Activated CD4-positive, alpha-beta T cell treated with anti-CD3 and anti-CD28 coated beads for 36 hours (primary cell): Measurements from ENCODE around the gene COPG2. TPM values are rescaled to one million over a fixed set of nuclear protein-coding genes. Genes with fewer than 3 reads are reported as not detected.
A peak's percentile ranks its signal among the peaks of the same experiment; 100 is the strongest.

ENCODE experiments used
- ATAC-seq: fragments of 200-7000 bp; cut with Tn5 transposase; one replicate; pipeline ENCODE4 v1.10.0; 2021; ENCODE audit warnings: mild to moderate bottlenecking, moderate library complexity
- CTCF ChIA-PET: fragments of 350-600 bp; sonication (Branson Sonifier 250); formaldehyde crosslinking; loops from one replicate; lab custom pipeline; 2021; ENCODE audit warnings: antibody characterized with exemption; lab: Charles Lee
- POLR2A ChIA-PET: fragments of 350-600 bp; sonication (Branson Sonifier 250); formaldehyde crosslinking; loops from one replicate; lab custom pipeline; 2021; ENCODE audit warnings: antibody characterized with exemption, inconsistent platforms; lab: Charles Lee
- DNase-seq: peaks from one replicate; pipeline ENCODE4 v3.0.0-alpha.2; 2020
- H3K27ac Mint-ChIP-seq: one replicate; pipeline ENCODE4 v1.8.0; 2021; ENCODE audit warnings: mixed read lengths
- H3K27me3 Mint-ChIP-seq: one replicate; pipeline ENCODE4 v1.8.0; 2021; ENCODE audit warnings: mixed read lengths
- H3K36me3 Mint-ChIP-seq: one replicate; pipeline ENCODE4 v1.8.0; 2021; ENCODE audit warnings: low read depth, mixed read lengths
- H3K4me1 Mint-ChIP-seq: one replicate; pipeline ENCODE4 v1.8.0; 2021; ENCODE audit warnings: mixed read lengths
- H3K4me3 Mint-ChIP-seq: one replicate; pipeline ENCODE4 v1.8.0; 2021; ENCODE audit warnings: mild to moderate bottlenecking, moderate library complexity, mixed read lengths
- H3K9me3 Mint-ChIP-seq: one replicate; pipeline ENCODE4 v1.8.0; 2021; ENCODE audit warnings: low read depth, mixed read lengths
- intact Hi-C, 2 experiments: fragments of 100-400 bp; cut with DNase I in 1 of 2; cut with micrococcal nuclease in 1 of 2; formaldehyde crosslinking; loops; one replicate each; pipeline versions ENCODE4 v1.14.2 to v1.15.1; 2022 to 2024; cut with DNase I, micrococcal nuclease
- microRNA-seq: library from miRNA; unstranded; fragments of <30 nt; microRNA quantifications from one replicate; pipeline ENCODE4 v1.2.0, GENCODE V29; 2021; ENCODE audit warnings: borderline replicate concordance
- total RNA-seq, 2 experiments: library from RNA; stranded (reverse); gene quantifications; one replicate each; pipeline ENCODE4 v1.2.3, GENCODE V29; 2021

Gene COPG2
- total RNA-seq, 2 experiments from 2014 or later: 23.5 to 25.9 TPM

DNA sequence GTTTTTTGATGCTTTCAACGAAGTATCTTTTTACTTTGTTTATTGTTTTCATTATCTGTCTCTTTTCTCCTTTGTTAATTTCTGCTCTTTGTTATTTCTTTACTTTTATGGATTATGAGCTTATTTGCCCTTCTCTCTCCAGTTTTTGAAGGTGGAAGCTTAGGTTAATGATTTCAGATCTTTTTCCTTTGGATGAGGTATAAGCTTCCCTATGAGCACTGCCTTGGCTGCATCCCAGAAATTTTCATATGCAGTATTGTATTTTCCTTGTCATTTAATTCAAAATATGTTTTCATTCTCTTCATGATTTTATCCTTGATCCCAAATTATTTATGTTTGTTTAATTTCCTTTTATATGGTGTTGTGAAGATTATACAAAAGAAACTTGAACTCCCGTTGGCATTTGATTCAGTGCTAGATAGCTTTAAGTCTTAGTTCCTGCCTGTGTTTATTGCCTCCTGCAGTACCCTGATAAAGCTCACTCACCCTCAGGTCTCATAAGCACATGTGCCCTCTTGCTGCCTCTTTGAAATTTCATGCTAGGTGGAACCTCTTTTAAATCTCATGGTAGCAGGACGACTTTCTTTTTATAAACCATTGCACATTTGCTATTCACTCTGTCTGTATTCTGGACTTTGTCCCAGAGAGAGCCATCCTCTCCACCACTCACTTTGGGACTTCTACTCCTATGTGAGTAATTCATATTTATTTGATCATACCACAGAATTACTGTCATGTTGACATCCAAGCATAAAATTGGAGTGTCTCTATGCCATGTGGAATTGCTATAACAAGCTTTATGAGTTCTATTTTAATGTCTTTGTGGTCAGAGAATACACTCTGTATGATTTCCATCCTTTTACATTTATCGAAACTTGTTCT is 204.8 kb downstream of the COPG2 start:
- intact Hi-C loops: no loop called here
- Mint-ChIP-seq H3K9me3 (peaks cover 8% of the 10 kb centered on the region), H3K27me3 (no peaks in the 10 kb centered on the region), H3K27ac (no peak overlapping the region), H3K36me3 (peaks cover 2% of the 10 kb centered on the region), H3K4me1 (peaks cover 3% of the 10 kb centered on the region), H3K4me3 (no peak overlapping the region)
- POLR2A ChIA-PET: no interaction called here
- CTCF ChIA-PET: interaction anchor here (1.4 to 1.5 kb wide), 2 partner anchors 13 to 53 kb away, joined by 3 to 4 read pairs; no protein-coding TSS in a partner anchor
- ATAC-seq (no peak), DNase-seq (no peak)

GRCh38 chr7:130461272-130461671 is 207.3 kb downstream of the COPG2 start:
- CTCF ChIA-PET: interaction anchor here (0.9 kb wide), 1 partner anchor 47 kb away, joined by 3 read pairs; no protein-coding TSS in a partner anchor
- no peak overlapping the region for H3K4me3 Mint-ChIP-seq
- no peak overlapping the region for H3K27ac Mint-ChIP-seq
- DNase-seq: no peak
- H3K4me1 Mint-ChIP-seq: peaks cover 10% of the 10 kb centered on the region
- H3K36me3 Mint-ChIP-seq: peaks cover 2% of the 10 kb centered on the region
- no peaks in the 10 kb centered on the region for H3K27me3 Mint-ChIP-seq
- intact Hi-C loops: no loop called here
- H3K9me3 Mint-ChIP-seq: peaks cover 12% of the 10 kb centered on the region
- POLR2A ChIA-PET: no interaction called here
- ATAC-seq: no peak

GRCh38 chr7:130458257-130458656 is 210.3 kb downstream of the COPG2 start:
- H3K4me3 Mint-ChIP-seq: no peak overlapping the region
- H3K9me3 Mint-ChIP-seq: peaks cover 9% of the 10 kb centered on the region
- ChIA-PET CTCF (interaction anchor here (0.7 to 1.1 kb wide), 2 partner anchors 46 to 226 kb away, joined by 3 to 5 read pairs; no protein-coding TSS in a partner anchor), POLR2A (no interaction called here)
- no peaks in the 10 kb centered on the region for H3K27me3 Mint-ChIP-seq
- intact Hi-C loops: no loop called here
- peak; percentile 36 for ATAC-seq
- H3K27ac Mint-ChIP-seq: no peak overlapping the region
- DNase-seq: no peak
- peaks cover 2% of the 10 kb centered on the region for H3K36me3 Mint-ChIP-seq
- peaks cover 18% of the 10 kb centered on the region for H3K4me1 Mint-ChIP-seq

Small RNAs within 50 kb of the gene (microRNA-seq; reads per million reads assigned to microRNA genes)
- 389 reads per million, percentile 79 among the genes with 10 or more reads in this experiment for gene MIR335

Other genes with a start within 250 kb of the COPG2 start
- 10 to 100 TPM; 19.7 to 21.2 TPM for gene CEP41, start 227.7 kb downstream of the COPG2 start, total RNA-seq
- gene MEST, start 176.7 kb downstream of the COPG2 start, total RNA-seq: 1 to 10 TPM; 1.7 to 1.9 TPM
- not detected for gene TSGA13, start 17.8 kb upstream of the COPG2 start, total RNA-seq
- gene KLF14, start 65.5 kb upstream of the COPG2 start, total RNA-seq: not detected